Loucy (cell line): Measurements from ENCODE around the gene CLEC17A.

ENCODE experiments used
- CTCF ChIP-seq: fragments of 200-600 bp; sonication (generic); conservative IDR thresholded peaks from 2 replicates; pipeline ENCODE4 v1.5.1; 2014; ENCODE audit warnings: mild to moderate bottlenecking, antibody characterized with exemption, low read length
- EZH2phosphoT487 ChIP-seq: fragments of 200-600 bp; IDR thresholded peaks from 2 replicates; pipeline ENCODE4 v1.6.1; 2018; ENCODE audit warnings: antibody characterized with exemption, mild to moderate bottlenecking, moderate library complexity, borderline replicate concordance

- TF ChIP-seq CTCF (no peak), EZH2phosphoT487 (no peak)
Measured at GRCh38 chr19:14559916-14560775, 22.7 kb upstream of the CLEC17A start.
